Karpas-422 (cell line): ENCODE data around the gene EFNA5. TPM values are rescaled to one million over a fixed set of nuclear protein-coding genes. Genes with fewer than 3 reads are reported as not detected.

ENCODE experiments used
- DNase-seq: peaks from one replicate; pipeline ENCODE4 v3.0.0-alpha.2; 2015
- H2AFZ ChIP-seq: fragments of 200-600 bp; sonication (generic); 2 replicates; pipeline ENCODE4 v1.6.1; 2014; ENCODE audit warnings: antibody characterized with exemption, low read length, mixed read lengths
- H3K27ac ChIP-seq: fragments of 200-600 bp; sonication (generic); 2 replicates; pipeline ENCODE4 v1.5.1; 2014; ENCODE audit warnings: mild to moderate bottlenecking, low read length, moderate library complexity
- H3K27me3 ChIP-seq: fragments of 200-600 bp; sonication (generic); 2 replicates; pipeline ENCODE4 v1.6.1; 2014; ENCODE audit warnings: low read length, mixed read lengths
- H3K36me3 ChIP-seq: fragments of 200-600 bp; sonication (generic); 2 replicates; pipeline ENCODE4 v1.6.1; 2014; ENCODE audit warnings: low read length, mixed read lengths; ENCODE audit not compliant: insufficient read depth
- H3K4me1 ChIP-seq: fragments of 200-600 bp; sonication (generic); 2 replicates; pipeline ENCODE4 v1.6.1; 2014; ENCODE audit warnings: mild to moderate bottlenecking, low read length, mixed read lengths
- H3K4me2 ChIP-seq: fragments of 200-600 bp; sonication (generic); 2 replicates; pipeline ENCODE4 v1.6.1; 2014; ENCODE audit warnings: low read length, low read depth, mild to moderate bottlenecking; ENCODE audit not compliant: poor library complexity, severe bottlenecking
- H3K4me3 ChIP-seq: fragments of 200-600 bp; sonication (generic); 2 replicates; pipeline ENCODE4 v1.5.1; 2014; ENCODE audit warnings: mild to moderate bottlenecking, antibody characterized with exemption, low read length, mixed read lengths
- H3K79me2 ChIP-seq: fragments of 200-600 bp; sonication (generic); 2 replicates; pipeline ENCODE4 v1.6.1; 2014; ENCODE audit warnings: mild to moderate bottlenecking, low read length, mixed read lengths
- H3K9ac ChIP-seq: fragments of 200-600 bp; sonication (generic); 2 replicates; pipeline ENCODE4 v1.6.0; 2014; ENCODE audit warnings: low read length
- H3K9me2 ChIP-seq: fragments of 200-600 bp; sonication (generic), shearing (Covaris generic); replicated peaks from 2 replicates; pipeline ENCODE4 v1.6.0; 2014; ENCODE audit warnings: mild to moderate bottlenecking, low read length, moderate library complexity; ENCODE audit not compliant: insufficient read depth
- H3K9me3 ChIP-seq: fragments of 300-700, 200-600 bp; sonication (generic); 2 replicates; pipeline ENCODE4 v1.6.1; 2014; ENCODE audit warnings: low read length, mixed read lengths
- H4K20me1 ChIP-seq: fragments of 200-600 bp; sonication (generic); 2 replicates; pipeline ENCODE4 v1.6.1; 2014; ENCODE audit warnings: mild to moderate bottlenecking, antibody characterized with exemption, low read length, low read depth; ENCODE audit not compliant: insufficient read depth
- total RNA-seq: library from RNA; depleted of rRNA; stranded (reverse); fragments of >200 nt; shearing (Covaris generic); gene quantifications from 2 replicates; pipeline ENCODE4 v1.2.3, GENCODE V29; 2014; ENCODE audit warnings: low replicate concordance

The EFNA5 gene
- total RNA-seq, 1 experiment from 2014 or later = not detected

DNA sequence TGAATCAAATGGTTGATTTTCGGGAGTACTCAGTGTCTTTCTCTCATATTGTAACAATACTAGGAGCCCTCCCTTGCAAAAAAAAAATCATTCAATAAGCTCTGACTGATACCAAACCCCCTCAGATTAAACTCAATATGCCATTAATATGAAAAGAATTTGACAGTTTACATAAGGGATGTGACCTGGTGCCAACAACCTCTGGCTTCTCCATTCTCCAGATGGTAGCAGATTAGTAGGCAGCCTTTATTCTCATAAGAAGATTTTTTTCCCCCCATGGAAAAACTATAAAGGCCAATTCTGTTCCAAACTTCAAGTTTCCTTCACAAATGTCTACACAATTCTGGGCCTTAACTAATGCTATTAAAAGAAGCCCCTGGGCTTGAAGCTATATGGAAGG, 96.5 kb downstream of the EFNA5 start:
- Histone ChIP-seq H3K79me2 (no peaks in the 10 kb centered on the region), H2AFZ (no peak overlapping the region), H3K4me3 (no peak overlapping the region)

DNA sequence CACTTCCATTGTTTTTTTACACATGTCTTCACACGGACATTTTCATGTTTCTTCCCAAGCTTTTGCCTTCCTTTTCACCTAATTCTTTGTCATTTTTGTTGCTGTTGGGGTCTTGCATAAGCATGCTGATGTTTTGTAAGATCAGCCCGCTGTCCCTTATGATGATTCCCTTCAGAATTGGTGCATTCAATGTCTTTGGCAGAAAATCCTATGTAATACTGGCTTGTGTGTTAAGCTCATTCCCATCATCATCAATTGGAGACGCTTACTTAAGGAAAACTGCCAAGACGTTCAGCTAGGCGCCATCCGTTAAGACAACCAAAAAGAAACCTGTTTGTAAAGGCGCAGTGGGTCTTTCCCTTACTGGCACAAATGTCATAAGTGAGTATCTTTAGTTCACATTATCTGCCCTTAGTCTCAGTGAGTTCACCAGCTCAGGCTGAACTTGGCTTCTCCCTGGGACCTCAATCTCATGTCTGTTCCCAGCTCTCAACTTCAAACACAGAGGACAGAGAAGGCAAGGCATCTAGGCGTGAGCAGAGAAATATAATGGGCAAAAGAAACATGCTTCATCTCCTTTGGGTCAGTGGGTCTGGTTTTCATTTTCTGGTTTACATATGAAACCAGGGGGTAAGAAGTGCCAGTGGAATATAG, 97.9 kb downstream of the EFNA5 start:
- DNase-seq = no peak
- Histone ChIP-seq H3K9me3 (no peaks in the 10 kb centered on the region), H2AFZ (no peak overlapping the region), H3K79me2 (no peaks in the 10 kb centered on the region), H4K20me1 (no peaks in the 10 kb centered on the region), H3K4me2 (no peak overlapping the region), H3K4me3 (no peak overlapping the region), H3K9ac (no peak overlapping the region), H3K9me2 (no peaks in the 10 kb centered on the region), H3K4me1 (peaks cover 5% of the 10 kb centered on the region; the same call in 1 of the 2 replicates), H3K36me3 (no peaks in the 10 kb centered on the region), H3K27me3 (no peaks in the 10 kb centered on the region), H3K27ac (no peak overlapping the region)

More for the DNA sequence above, 96.5 kb downstream of the EFNA5 start:
- no peaks in the 10 kb centered on the region for H3K9me3 ChIP-seq
- H3K27ac ChIP-seq = no peak overlapping the region
- H3K27me3 ChIP-seq = no peaks in the 10 kb centered on the region
- DNase-seq = no peak
- no peaks in the 10 kb centered on the region for H3K9me2 ChIP-seq
- no peaks in the 10 kb centered on the region for H4K20me1 ChIP-seq
- H3K4me1 ChIP-seq = peaks cover 5% of the 10 kb centered on the region; the same call in 1 of the 2 replicates
- H3K4me2 ChIP-seq = no peak overlapping the region
- H3K9ac ChIP-seq = no peak overlapping the region
- H3K36me3 ChIP-seq = no peaks in the 10 kb centered on the region

GRCh38 chr5:107571621-107572536, 98.9 kb downstream of the EFNA5 start:
- peaks cover 5% of the 10 kb centered on the region; the same call in 1 of the 2 replicates for H3K4me1 ChIP-seq

DNA sequence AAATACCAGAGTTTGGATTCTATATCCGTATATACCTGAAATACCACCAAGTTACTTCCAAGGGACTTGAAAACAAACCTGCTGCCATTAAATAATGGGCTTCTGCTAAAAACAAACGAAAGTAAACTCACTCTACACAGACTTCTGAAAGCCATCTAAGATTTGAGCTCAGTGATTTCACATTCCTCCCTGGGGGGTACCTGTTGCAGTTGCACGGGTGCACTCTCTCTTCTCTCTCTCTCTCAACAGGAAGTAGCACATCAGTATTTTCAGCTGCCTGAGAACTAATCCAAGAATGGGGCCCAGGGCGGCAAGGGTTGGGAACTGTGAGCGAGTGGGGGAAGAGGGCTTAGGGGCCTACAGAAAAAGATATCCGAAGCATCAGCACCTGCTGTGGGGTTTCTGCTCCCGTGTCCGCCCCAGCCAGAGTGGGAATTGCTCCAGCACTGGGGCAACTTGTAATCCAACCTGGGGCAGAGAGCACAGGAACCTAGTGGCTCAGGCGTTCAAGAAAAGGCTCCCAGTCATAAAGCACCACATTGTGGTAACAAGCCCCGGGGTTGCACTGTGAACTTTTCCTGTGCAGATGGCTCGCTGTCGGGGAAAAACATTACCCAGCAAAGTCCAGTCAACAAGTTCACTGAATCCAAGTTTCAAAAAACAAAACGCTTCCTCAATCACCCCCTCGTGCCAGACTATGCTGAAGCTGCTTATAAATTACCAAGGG, 99.8 kb downstream of the EFNA5 start:
- Histone ChIP-seq H3K27ac (no peak overlapping the region), H3K4me3 (no peak overlapping the region)

More at GRCh38 chr5:107571621-107572536, 98.9 kb downstream of the EFNA5 start:
- H3K9ac ChIP-seq = peak overlapping the region; percentile 11; the same call in 1 of the 2 replicates
- no peaks in the 10 kb centered on the region for H4K20me1 ChIP-seq
- H3K36me3 ChIP-seq = no peaks in the 10 kb centered on the region
- H3K9me3 ChIP-seq = no peaks in the 10 kb centered on the region
- no peaks in the 10 kb centered on the region for H3K27me3 ChIP-seq
- H2AFZ ChIP-seq = peak overlapping the region; percentile 60; the same call in 1 of the 2 replicates
- H3K27ac ChIP-seq = no peak overlapping the region
- peak overlapping the region; percentile 10; the same call in 1 of the 2 replicates for H3K4me3 ChIP-seq
- peak overlapping the region; percentile 51 for H3K4me2 ChIP-seq
- H3K9me2 ChIP-seq = no peaks in the 10 kb centered on the region
- peak; percentile 93 for DNase-seq
- H3K79me2 ChIP-seq = no peaks in the 10 kb centered on the region

GRCh38 chr5:107570181-107570580, 100.6 kb downstream of the EFNA5 start:
- no peak overlapping the region for H3K4me2 ChIP-seq
- H2AFZ ChIP-seq = no peak overlapping the region

More for the DNA sequence above, 99.8 kb downstream of the EFNA5 start:
- H3K27me3 ChIP-seq = no peaks in the 10 kb centered on the region
- no peaks in the 10 kb centered on the region for H4K20me1 ChIP-seq
- no peak overlapping the region for H3K4me2 ChIP-seq
- H2AFZ ChIP-seq = no peak overlapping the region
- peaks cover 5% of the 10 kb centered on the region; the same call in 1 of the 2 replicates for H3K4me1 ChIP-seq
- no peaks in the 10 kb centered on the region for H3K79me2 ChIP-seq
- H3K9me2 ChIP-seq = no peaks in the 10 kb centered on the region
- no peaks in the 10 kb centered on the region for H3K9me3 ChIP-seq
- no peak for DNase-seq
- no peaks in the 10 kb centered on the region for H3K36me3 ChIP-seq
- no peak overlapping the region for H3K9ac ChIP-seq

DNA sequence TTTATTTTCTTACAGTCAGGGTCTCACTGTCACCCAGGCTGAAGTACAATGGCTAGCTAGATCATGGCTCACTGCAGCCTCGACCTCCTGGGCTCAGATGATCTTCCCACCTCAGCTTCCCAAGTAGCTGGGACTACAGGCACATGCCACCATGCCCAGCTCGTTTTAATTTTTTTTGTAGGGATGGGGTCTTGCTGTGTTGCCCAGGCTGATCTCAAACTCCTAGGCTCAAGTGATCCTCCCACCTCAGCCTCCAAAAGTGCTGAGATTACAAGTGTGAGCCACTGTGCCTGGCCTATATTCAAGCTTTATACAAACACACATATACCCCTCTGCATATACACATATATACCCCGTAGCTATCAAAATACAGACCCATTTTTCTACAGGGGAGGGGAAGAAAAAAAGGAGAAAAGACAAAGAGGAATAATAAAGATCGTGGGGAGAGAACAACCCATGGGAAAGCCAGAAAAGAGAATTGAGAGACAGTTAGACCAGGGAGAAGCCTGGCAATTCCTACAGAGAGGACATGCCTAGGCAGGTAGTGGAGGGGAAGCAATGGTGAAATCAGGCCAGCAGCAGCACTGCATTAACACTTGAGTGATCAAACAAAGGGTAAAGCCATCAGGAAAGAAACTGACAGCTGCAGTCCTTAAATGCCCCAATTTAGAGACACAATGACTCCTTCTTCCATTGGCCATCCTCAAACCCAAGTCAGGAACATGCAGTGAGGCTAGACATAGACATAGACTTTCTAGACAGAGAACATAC, 102.7 kb downstream of the EFNA5 start:
- no peaks in the 10 kb centered on the region for H3K79me2 ChIP-seq
- H3K27me3 ChIP-seq = no peaks in the 10 kb centered on the region
- no peak for DNase-seq
- H3K9me3 ChIP-seq = no peaks in the 10 kb centered on the region
- H2AFZ ChIP-seq = no peak overlapping the region
- H3K4me2 ChIP-seq = no peak overlapping the region
- H3K4me1 ChIP-seq = peaks cover 5% of the 10 kb centered on the region; the same call in 1 of the 2 replicates
- H3K36me3 ChIP-seq = no peaks in the 10 kb centered on the region
- no peaks in the 10 kb centered on the region for H3K9me2 ChIP-seq
- no peak overlapping the region for H3K9ac ChIP-seq
- no peaks in the 10 kb centered on the region for H4K20me1 ChIP-seq
- no peak overlapping the region for H3K4me3 ChIP-seq
- H3K27ac ChIP-seq = no peak overlapping the region

More at GRCh38 chr5:107570181-107570580, 100.6 kb downstream of the EFNA5 start:
- Histone ChIP-seq H3K9ac (no peak overlapping the region), H3K9me2 (no peaks in the 10 kb centered on the region), H3K4me3 (no peak overlapping the region), H3K4me1 (peaks cover 5% of the 10 kb centered on the region; the same call in 1 of the 2 replicates), H4K20me1 (no peaks in the 10 kb centered on the region), H3K9me3 (no peaks in the 10 kb centered on the region), H3K27me3 (no peaks in the 10 kb centered on the region), H3K36me3 (no peaks in the 10 kb centered on the region), H3K27ac (no peak overlapping the region), H3K79me2 (no peaks in the 10 kb centered on the region)
- no peak for DNase-seq

GRCh38 chr5:107566986-107567385, 103.8 kb downstream of the EFNA5 start:
- Histone ChIP-seq H3K9ac (no peak overlapping the region), H3K9me2 (no peaks in the 10 kb centered on the region), H3K4me3 (no peak overlapping the region), H3K27me3 (no peaks in the 10 kb centered on the region), H3K27ac (no peak overlapping the region), H3K4me1 (peaks cover 5% of the 10 kb centered on the region; the same call in 1 of the 2 replicates), H3K36me3 (no peaks in the 10 kb centered on the region), H4K20me1 (no peaks in the 10 kb centered on the region), H3K79me2 (no peaks in the 10 kb centered on the region), H3K4me2 (no peak overlapping the region), H2AFZ (no peak overlapping the region), H3K9me3 (no peaks in the 10 kb centered on the region)
- no peak for DNase-seq
